ENCODE data around the gene ATRAID. TPM values are rescaled to one million over a fixed set of nuclear protein-coding genes. Genes with fewer than 3 reads are reported as not detected.
A peak's percentile ranks its signal among the peaks of the same experiment; 100 is the strongest.

The ATRAID gene
- total and polyA plus RNA-seq, 2 of the 8 experiments (the other 6 are each of a cell fraction or from before 2014, with no cell fraction given): 109 to 280 TPM

DNA sequence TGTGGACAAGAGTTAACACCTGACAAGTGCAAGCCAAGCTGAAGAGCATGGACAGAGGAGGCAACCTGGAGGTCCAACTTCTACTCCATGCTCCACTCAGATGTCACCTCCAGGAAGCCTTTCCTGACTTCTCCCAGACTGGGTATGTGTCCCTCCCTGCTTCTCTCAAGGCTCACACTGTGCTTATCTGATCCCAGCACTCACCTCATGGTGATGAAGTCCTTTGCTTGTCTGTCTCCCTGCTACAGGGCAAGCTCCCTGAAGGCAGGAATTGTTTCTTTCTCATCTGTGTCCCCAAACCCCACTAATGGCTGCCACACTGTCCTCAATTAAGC lies 53.7 kb downstream of the ATRAID start:
- Histone ChIP-seq H3K9ac (replicated peaks in 1 of 4; ENCODE audit: extremely low read depth in 1 of 4, low read depth in 3 of 4, low read length in 3 of 4) (no peak overlapping the region), H4K20me1 (replicated peaks in 1 of 2; ENCODE audit: control insufficient read depth in 1 of 2, insufficient read depth in 2 of 2, low read length in 2 of 2) (peaks cover 0 to 4% of the 10 kb centered on the region in 2 experiments), H3K27ac (ENCODE audit: low read depth, low read length) (no peak overlapping the region), H2BK15ac (ENCODE audit: low read length) (peak overlapping the region; percentile 53), H2BK5ac (ENCODE audit: low read depth, low read length) (no peak overlapping the region), H2BK12ac (ENCODE audit: low read depth, low read length) (peak overlapping the region; percentile 82; the same call in 1 of the 2 replicates), H3K23ac (ENCODE audit: insufficient read length) (no peak overlapping the region), H3K79me1 (ENCODE audit: low read depth, low read length) (no peaks in the 10 kb centered on the region), H3K27me3 (replicated peaks in 1 of 4; ENCODE audit: control insufficient read depth in 3 of 4, extremely low read depth in 1 of 4, insufficient read depth in 3 of 4, low read length in 3 of 4) (peaks cover 39 to 66% (median 58%) of the 10 kb centered on the region in 4 experiments), H3K4me1 (replicated peaks in 1 of 4; ENCODE audit: control insufficient read depth in 3 of 4, insufficient read depth in 4 of 4, low read length in 3 of 4) (peaks cover 3 to 19% (median 14%) of the 10 kb centered on the region in 4 experiments), H2AK5ac (ENCODE audit: low read depth, low read length) (peak overlapping the region; percentile 2; the same call in 1 of the 2 replicates), H3K23me2 (ENCODE audit: low read depth, low read length) (peaks cover 19% of the 10 kb centered on the region; the same call in 1 of the 2 replicates), H3K36me3 (ENCODE audit: control insufficient read depth in 2 of 4, insufficient read depth in 4 of 4, low read length in 3 of 4) (no peaks in the 10 kb centered on the region), H2BK120ac (replicated peaks; ENCODE audit: low read depth, low read length) (no peak overlapping the region), H3K14ac (ENCODE audit: insufficient read length) (no peak overlapping the region), H3K4ac (replicated peaks; ENCODE audit: insufficient read length, low read depth, low read length) (no peak overlapping the region), H3K4me3 (ENCODE audit: extremely low read depth in 1 of 4, insufficient read depth in 2 of 4, low read depth in 3 of 4, low read length in 4 of 4) (peak overlapping the region in 1 of 4 experiments; percentile 85; a peak in 2 of 8 replicates), H3K56ac (replicated peaks; ENCODE audit: insufficient read length, low read depth, low read length) (no peak overlapping the region), H3K18ac (ENCODE audit: extremely low read depth, low read length) (peak overlapping the region; percentile 3; the same call in 1 of the 2 replicates), H2BK20ac (ENCODE audit: low read length) (peak overlapping the region; percentile 16; the same call in 1 of the 2 replicates), H2AFZ (ENCODE audit: low read length) (0 out of 2 replicates have a peak overlapping the region, but pooled peaks have one; percentile 52), H3K4me2 (ENCODE audit: insufficient read depth in 1 of 2, low read depth in 2 of 2, low read length in 2 of 2) (peak overlapping the region in 1 of 2 experiments; percentile 99; a peak in 3 of 4 replicates), H4K8ac (ENCODE audit: extremely low read depth, insufficient read depth, low read length) (no peak overlapping the region), H3K9me3 (ENCODE audit: insufficient read depth in 2 of 2, low read depth in 1 of 2, low read length in 1 of 2) (no peaks in the 10 kb centered on the region), H4K91ac (replicated peaks; ENCODE audit: insufficient read length, low read length) (peak overlapping the region; percentile 34), H4K5ac (ENCODE audit: insufficient read length, low read depth, low read length) (no peak overlapping the region), H3K79me2 (ENCODE audit: control insufficient read depth in 1 of 2, insufficient read depth in 2 of 2, low read length in 2 of 2) (peaks cover 0 to 2% of the 10 kb centered on the region in 2 experiments; a peak in 1 of 4 replicates)
- no peak for TF ChIP-seq SRF (IDR thresholded peaks at IDR 0.05; ENCODE audit: low read depth, low read length)
- no peak for TF ChIP-seq SIX5 (IDR thresholded peaks at IDR 0.05; ENCODE audit: low read depth, low read length)
- TF ChIP-seq ZNF274 (IDR thresholded peaks at IDR 0.05; ENCODE audit: borderline replicate concordance, extremely low read depth, low read length): no peak
- no peak for TF ChIP-seq CBX8 (IDR thresholded peaks at IDR 0.05; ENCODE audit: borderline replicate concordance, low read depth, low read length)
- TF ChIP-seq EGR1 (IDR thresholded peaks at IDR 0.05; ENCODE audit: borderline replicate concordance, low read depth, low read length): no peak
- TF ChIP-seq KDM5A (IDR thresholded peaks at IDR 0.05; ENCODE audit: low read length): no peak
- TF ChIP-seq YY1 (IDR thresholded peaks at IDR 0.05; ENCODE audit: low read depth, low read length): no peak
- no peak for TF ChIP-seq RFX5 (IDR thresholded peaks at IDR 0.05; ENCODE audit: borderline replicate concordance, low read depth, low read length)
- DNase-seq (ENCODE audit: low read depth in 1 of 2, low spot score in 2 of 2) (no peak), FAIRE-seq (no peak)
- ChIA-PET POLR2A (ENCODE audit: partially characterized antibody) (interaction anchor here (0.9 to 8.2 kb wide), 9 partner anchors 9 to 90 kb away, joined by 3 to 71 read pairs (median 5); partner anchors contain the start of genes ATRAID, CAD, DNAJC5G and SLC5A6), CTCF (ENCODE audit: partially characterized antibody) (interaction anchor here (0.7 to 14.1 kb wide), 22 partner anchors 8 to 239 kb away, joined by 3 to 288 read pairs (median 6); partner anchors contain the start of genes ABHD1, DNAJC5G, EIF2B4 and SNX17)

All from H1 (cell line).